ENCODE measurements around the gene MYBPC2. TPM values are rescaled to one million over a fixed set of nuclear protein-coding genes. Genes with fewer than 3 reads are reported as not detected.

Gene MYBPC2
- total RNA-seq, 6 donors from 2014 or later = 0.09 to 0.17 TPM; not detected in 4

GRCh38 chr19:50496189-50497021 is 63.7 kb downstream of the MYBPC2 start:
- Histone ChIP-seq H3K36me3 (no peaks in the 10 kb centered on the region), H3K9me3 (no peaks in the 10 kb centered on the region), H3K4me3 (no peak overlapping the region), H3K4me1 (peaks cover 5 to 19% (median 11%) of the 10 kb centered on the region in 4 donors), H3K27me3 (no peaks in the 10 kb centered on the region), H3K27ac (no peak overlapping the region)
- ATAC-seq (ENCODE audit: low FRiP score in 2 of 2) (no peak), DNase-seq (peak in 1 of 2 donors; percentile 69)
- 76 to 80% methylated on average over 27 to 30 of the region's 30 CpGs for WGBS, 2 donors
- no peak for TF ChIP-seq POLR2A (IDR thresholded peaks at IDR 0.05)

GRCh38 chr19:50497022-50497405 is 64.3 kb downstream of the MYBPC2 start:
- 87 to 88% methylated on average over 8 of the region's 8 CpGs for WGBS, 2 donors
- H3K4me1 ChIP-seq = peaks cover 4 to 20% (median 9%) of the 10 kb centered on the region in 4 donors
- no peak overlapping the region for H3K4me3 ChIP-seq
- DNase-seq = no peak
- H3K27me3 ChIP-seq = no peaks in the 10 kb centered on the region
- no peak overlapping the region for H3K27ac ChIP-seq
- ATAC-seq (ENCODE audit: low FRiP score in 2 of 2) = no peak
- H3K36me3 ChIP-seq = no peaks in the 10 kb centered on the region
- H3K9me3 ChIP-seq = no peaks in the 10 kb centered on the region
- TF ChIP-seq POLR2AphosphoS5 (IDR thresholded peaks at IDR 0.05) (no peak), POLR2A (IDR thresholded peaks at IDR 0.05) (no peak), CTCF (IDR thresholded peaks at IDR 0.05) (no peak), EP300 (IDR thresholded peaks at IDR 0.05) (no peak)

GRCh38 chr19:50498219-50499056 is 65.7 kb downstream of the MYBPC2 start:
- TF ChIP-seq CTCF (IDR thresholded peaks at IDR 0.05) (no peak), EP300 (IDR thresholded peaks at IDR 0.05) (no peak), POLR2AphosphoS5 (IDR thresholded peaks at IDR 0.05) (no peak), POLR2A (IDR thresholded peaks at IDR 0.05) (no peak)
- no peak for DNase-seq
- Histone ChIP-seq H3K27me3 (no peaks in the 10 kb centered on the region), H3K27ac (no peak overlapping the region), H3K9me3 (no peaks in the 10 kb centered on the region), H3K4me3 (no peak overlapping the region), H3K36me3 (no peaks in the 10 kb centered on the region), H3K4me1 (peaks cover 0 to 17% (median 8%) of the 10 kb centered on the region in 4 donors)
- ATAC-seq (ENCODE audit: low FRiP score in 2 of 2) = no peak
- WGBS, 2 donors = 85 to 86% methylated on average over 11 of the region's 11 CpGs

- 65 to 66% methylated on average over 8 to 20 of the region's 27 CpGs for WGBS, 2 donors
- Histone ChIP-seq H3K4me3 (no peak overlapping the region), H3K36me3 (no peaks in the 10 kb centered on the region), H3K27me3 (no peaks in the 10 kb centered on the region), H3K9me3 (no peaks in the 10 kb centered on the region), H3K4me1 (peaks cover 0 to 17% (median 8%) of the 10 kb centered on the region in 4 donors), H3K27ac (no peak overlapping the region)
- TF ChIP-seq EP300 (IDR thresholded peaks at IDR 0.05) (no peak), POLR2A (IDR thresholded peaks at IDR 0.05) (no peak), CTCF (IDR thresholded peaks at IDR 0.05) (peak in 1 of 6 experiments; percentile 17), POLR2AphosphoS5 (IDR thresholded peaks at IDR 0.05) (no peak)
- peak; percentile 30 to 56 for ATAC-seq (ENCODE audit: low FRiP score in 2 of 2)
- DNase-seq = no peak
These were observed 67.5 kb downstream of the MYBPC2 start for GRCh38 chr19:50500060-50500752.

GRCh38 chr19:50500753-50501151 is 68.1 kb downstream of the MYBPC2 start:
- no peaks in the 10 kb centered on the region for H3K9me3 ChIP-seq
- WGBS, 2 donors = 64 to 67% methylated on average over 9 to 10 of the region's 10 CpGs
- H3K27ac ChIP-seq = no peak overlapping the region
- H3K4me3 ChIP-seq = no peak overlapping the region
- no peak for DNase-seq
- H3K4me1 ChIP-seq = peaks cover 0 to 17% (median 8%) of the 10 kb centered on the region in 4 donors
- peak; percentile 33 to 64 for ATAC-seq (ENCODE audit: low FRiP score in 2 of 2)
- TF ChIP-seq POLR2A (IDR thresholded peaks at IDR 0.05) (no peak), POLR2AphosphoS5 (IDR thresholded peaks at IDR 0.05) (no peak), CTCF (IDR thresholded peaks at IDR 0.05) (no peak)
- peaks cover 0 to 3% (median under 1%) of the 10 kb centered on the region in 4 donors for H3K36me3 ChIP-seq
- H3K27me3 ChIP-seq = no peaks in the 10 kb centered on the region

Data from upper lobe of left lung (tissue), 6 donors.